EH (cell line): ENCODE data around the gene TMED4.
A peak's percentile ranks its signal among the peaks of the same experiment; 100 is the strongest.
"Not testable (repeated sequence)": the region's sequence is repeated elsewhere in the genome, so short reads cannot be mapped to it uniquely, and the experiment has no call there.

Experiments
- DNase-seq: peaks from one replicate; pipeline ENCODE4 v3.0.0-alpha.2; 2015; ENCODE audit warnings: low read depth

Gene TMED4

GRCh38 chr7:44607141-44608068, 25.4 kb upstream of the TMED4 start:
- no peak for DNase-seq

- DNase-seq = peak; percentile 98
Observed at GRCh38 chr7:44606341-44607140, 24.5 kb upstream of the TMED4 start, which contains the start of gene OGDH. TSS of gene OGDH (plus strand) at chr7:44606627. CDS start at chr7:44624344, 17,717 bp downstream.

- no peak for DNase-seq
Observed at GRCh38 chr7:44604941-44605340, 22.9 kb upstream of the TMED4 start.

GRCh38 chr7:44603193-44603592, 21.2 kb upstream of the TMED4 start:
- no peak for DNase-seq

- DNase-seq = no peak
Observed at GRCh38 chr7:44602576-44602910, 20.5 kb upstream of the TMED4 start.

- DNase-seq = no peak
Observed at GRCh38 chr7:44599222-44599621, 17.2 kb upstream of the TMED4 start.

- DNase-seq = not testable (repeated sequence)
Observed at GRCh38 chr7:44597181-44597580, 15.2 kb upstream of the TMED4 start.

- DNase-seq = peak; percentile 22
Observed at GRCh38 chr7:44595934-44596635, 14.1 kb upstream of the TMED4 start.

GRCh38 chr7:44590910-44591309, 8.9 kb upstream of the TMED4 start:
- no peak for DNase-seq

GRCh38 chr7:44587843-44588711, 6.0 kb upstream of the TMED4 start:
- peak; percentile 69 for DNase-seq

- DNase-seq = no peak
Observed at GRCh38 chr7:44583146-44583865, 1.3 kb upstream of the TMED4 start.

- DNase-seq = no peak
Observed at GRCh38 chr7:44580945-44581878, 819 bp downstream of the TMED4 start.

GRCh38 chr7:44576228-44576627, 5.8 kb downstream of the TMED4 start:
- DNase-seq = no peak

GRCh38 chr7:44575054-44575453, 7.0 kb downstream of the TMED4 start:
- no peak for DNase-seq

- DNase-seq = no peak
Observed at GRCh38 chr7:44574287-44574872, 7.7 kb downstream of the TMED4 start.

GRCh38 chr7:44573464-44574286, 8.4 kb downstream of the TMED4 start, which contains the start of gene DDX56:
TSS of gene DDX56 (minus strand) at chr7:44573908. CDS start at chr7:44573895, 13 bp downstream.
- DNase-seq = peak; percentile 95

GRCh38 chr7:44572771-44573170, 9.3 kb downstream of the TMED4 start:
- no peak for DNase-seq

- no peak for DNase-seq
Observed at GRCh38 chr7:44569959-44570358, 12.1 kb downstream of the TMED4 start.
